AG08395 (cell line): Measurements from ENCODE around the gene DEFB108B.
A peak's percentile ranks its signal among the peaks of the same experiment; 100 is the strongest.
"Not testable (repeated sequence)": the region's sequence is repeated elsewhere in the genome, so short reads cannot be mapped to it uniquely, and the experiment has no call there.

ENCODE experiments used
- DNase-seq: peaks from one replicate; pipeline ENCODE4 v3.0.0; 2012; ENCODE audit warnings: mixed read lengths, low spot score

Gene DEFB108B, protein sequence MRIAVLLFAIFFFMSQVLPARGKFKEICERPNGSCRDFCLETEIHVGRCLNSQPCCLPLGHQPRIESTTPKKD

DNA sequence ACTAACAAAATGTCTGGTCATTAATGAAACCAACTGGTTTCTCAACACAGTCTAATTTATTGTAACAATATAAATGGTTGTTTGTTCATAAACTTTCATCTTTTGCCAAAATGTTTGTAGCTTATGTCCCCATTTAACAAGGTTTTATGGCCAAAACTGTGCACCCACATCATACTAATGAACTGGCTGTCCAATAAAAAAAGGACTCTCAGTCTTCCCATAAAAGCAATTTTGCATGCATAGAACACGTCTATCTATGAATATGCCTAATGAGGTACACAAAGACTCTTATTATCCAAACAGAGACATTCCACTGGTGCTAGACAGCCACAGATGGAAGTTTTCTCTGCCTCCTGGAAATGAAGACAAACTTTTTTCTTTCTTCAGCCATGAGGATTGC is at the start of gene DEFB108B:
Gene DEFB108B (plus strand): TSS at position 390 of the 400 bp plus-strand sequence. CDS start 0 bp downstream, at position 390.
- DNase-seq = not testable (repeated sequence)

DNA sequence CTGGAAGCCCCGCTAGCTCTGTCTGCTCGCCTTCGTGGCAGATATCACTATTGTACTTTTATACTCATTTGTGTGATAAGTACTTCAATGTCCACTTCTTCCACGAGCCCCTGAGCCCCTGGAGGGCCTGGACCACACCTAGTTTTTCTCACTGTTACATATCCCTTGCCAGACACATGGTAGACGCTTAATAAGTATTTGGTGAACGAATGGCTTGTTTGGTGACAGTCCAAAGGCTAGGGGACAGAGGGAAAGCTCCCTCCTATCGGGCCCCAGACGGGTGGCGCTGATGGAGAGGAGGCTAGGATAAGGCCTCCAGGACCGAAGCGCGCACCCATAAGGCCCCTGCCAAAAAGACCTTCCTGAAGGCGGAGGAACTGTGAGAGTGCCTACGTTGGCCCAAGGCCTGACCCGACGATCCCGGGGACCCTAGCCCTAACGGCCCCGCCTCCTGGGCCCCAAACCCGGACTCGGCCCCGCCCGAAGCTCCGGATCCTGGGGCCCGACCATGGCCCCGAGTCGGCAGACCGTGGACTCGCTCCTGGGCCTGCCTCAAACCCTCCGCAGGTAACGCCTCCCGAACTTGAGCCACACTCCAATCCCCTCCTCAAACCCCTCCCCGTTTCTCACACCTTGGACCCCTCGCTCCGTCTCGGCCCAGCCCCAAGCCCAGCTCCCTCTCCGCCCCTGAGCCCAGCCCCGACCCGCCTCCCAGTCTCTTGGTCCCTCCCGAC is 46.7 kb upstream of the DEFB108B start:
- DNase-seq = peak; percentile 69

DNA sequence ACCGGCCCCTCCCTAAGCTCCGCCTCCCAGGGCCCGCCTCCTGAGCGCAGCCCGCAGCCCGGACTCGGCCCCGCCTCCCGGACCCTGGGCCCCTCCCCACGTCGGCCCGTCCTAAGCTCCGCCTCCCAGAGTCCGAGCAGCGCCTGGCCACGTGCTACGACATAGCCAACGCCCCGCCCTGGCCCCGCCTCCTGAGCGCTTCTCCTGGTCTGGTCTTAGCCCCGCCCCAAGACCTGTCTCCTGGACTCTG is 46.2 kb upstream of the DEFB108B start:
- peak; percentile 94 for DNase-seq

DNA sequence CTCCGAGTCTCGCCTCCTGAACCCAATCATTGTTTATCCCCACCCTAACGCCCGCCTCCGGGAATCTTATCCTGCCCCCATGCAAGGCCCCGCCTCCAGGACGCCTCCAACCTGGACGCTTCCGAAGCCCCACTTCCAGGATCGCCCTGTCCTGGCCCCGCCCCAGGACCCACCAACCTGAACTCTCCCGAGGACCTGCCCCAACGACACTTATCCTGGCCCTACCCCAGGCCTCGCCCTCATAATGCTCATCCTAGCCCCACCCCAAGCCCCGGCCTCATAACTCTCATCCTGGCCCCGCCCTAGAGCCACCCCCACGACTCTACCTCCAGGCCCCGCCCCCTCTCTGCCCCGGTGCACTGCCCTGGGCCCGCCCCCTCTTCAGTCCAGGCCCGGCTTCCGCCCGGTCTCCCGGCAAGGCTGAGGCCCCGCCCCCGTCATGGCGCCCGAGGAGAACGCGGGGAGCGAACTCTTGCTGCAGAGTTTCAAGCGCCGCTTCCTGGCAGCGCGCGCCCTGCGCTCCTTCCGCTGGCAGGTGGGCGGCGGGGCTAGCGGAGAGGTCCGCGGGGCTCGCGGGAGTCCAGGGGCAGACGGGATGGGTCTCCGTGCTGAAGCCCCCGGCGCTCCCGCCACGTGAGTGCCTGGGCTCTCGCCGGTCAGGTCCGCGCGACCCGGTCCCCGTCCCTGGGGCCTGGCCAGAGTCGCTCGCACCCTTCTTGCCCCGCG is 45.7 kb upstream of the DEFB108B start:
- peak; percentile 80 for DNase-seq

DNA sequence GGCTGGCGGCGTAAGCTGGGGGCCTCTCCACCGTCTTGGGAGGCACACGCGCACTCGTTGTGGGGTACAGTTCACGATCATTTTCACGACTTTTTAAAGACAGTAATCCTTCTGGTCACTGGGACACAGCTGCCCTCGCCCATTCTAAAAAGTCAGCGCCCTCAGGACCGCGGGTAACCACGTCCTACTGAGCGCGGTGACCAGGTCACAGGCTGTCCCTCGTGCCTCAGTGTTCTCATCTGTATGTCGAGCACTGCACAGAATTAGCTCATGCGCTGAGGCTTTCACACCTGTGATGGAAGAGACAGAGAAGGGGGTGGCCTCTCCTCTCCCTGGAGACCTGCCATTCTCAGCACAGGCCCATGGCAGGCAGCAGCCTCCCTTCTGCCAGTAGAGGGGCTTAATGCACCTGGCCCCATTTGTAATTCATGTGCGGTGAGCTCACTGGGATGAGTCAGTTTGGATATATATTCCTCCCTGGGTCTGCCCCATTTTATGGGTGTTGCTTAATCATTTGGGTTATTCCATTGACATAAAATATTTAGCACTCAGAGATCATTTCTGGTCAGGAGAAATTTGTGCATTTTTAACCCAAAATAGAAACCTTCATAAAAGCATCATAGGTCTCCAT is 45.1 kb upstream of the DEFB108B start:
- not testable (repeated sequence) for DNase-seq

DNA sequence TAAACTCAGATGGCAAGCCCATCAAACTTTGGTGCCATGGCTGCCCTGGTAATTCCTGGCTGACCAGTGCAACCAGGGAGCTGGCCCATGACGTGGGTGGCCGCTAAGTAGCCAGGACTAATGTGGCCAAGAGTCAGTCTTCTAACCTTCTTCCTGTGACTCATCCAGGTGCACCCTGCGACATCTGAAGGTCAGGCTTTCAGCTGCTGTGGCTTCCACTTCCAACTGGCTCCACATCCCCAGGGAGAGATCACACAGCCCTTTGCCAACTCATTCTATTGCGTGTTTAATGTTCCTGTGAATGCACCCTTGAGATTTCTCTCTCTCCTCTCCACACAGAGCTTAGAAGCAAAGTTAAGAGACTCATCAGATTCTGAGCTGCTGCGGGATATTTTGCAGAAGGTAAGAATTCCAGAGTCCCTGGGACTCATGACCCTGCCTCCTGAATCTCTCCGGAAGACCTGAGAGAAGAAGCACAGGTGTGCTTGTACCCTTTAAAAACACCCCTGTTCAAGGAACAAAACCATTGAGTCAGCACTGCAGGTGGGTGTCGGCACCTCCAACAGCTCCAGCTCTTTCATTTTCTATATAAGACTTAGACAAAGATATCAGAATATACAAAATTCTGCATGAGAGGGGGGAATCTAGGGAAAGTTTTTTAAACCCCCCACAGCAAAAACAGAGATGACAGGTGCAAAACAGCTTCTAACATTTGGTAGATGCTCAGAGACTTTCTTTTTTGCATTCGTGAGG is 43.4 kb upstream of the DEFB108B start:
- not testable (repeated sequence) for DNase-seq

DNA sequence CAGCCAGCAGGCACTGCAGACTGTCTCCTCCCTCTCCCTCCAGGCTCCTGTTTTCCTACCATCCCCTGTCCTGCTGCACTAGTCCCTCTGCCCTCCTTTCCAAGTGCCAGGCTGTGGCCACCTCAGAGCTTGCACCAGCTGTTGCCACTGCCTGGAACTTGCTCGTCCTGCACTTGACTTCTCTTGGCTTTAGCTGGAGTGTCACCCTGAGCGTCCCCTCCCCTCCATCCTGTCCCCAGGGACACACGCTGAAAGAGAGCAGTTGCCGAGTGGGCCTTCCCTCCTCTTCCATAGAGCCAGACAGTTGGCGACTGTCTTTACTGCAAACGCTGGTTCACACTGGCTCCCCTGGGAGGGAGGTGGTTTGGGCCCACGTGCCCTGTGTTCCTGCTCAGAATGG is 41.9 kb upstream of the DEFB108B start:
- not testable (repeated sequence) for DNase-seq

DNA sequence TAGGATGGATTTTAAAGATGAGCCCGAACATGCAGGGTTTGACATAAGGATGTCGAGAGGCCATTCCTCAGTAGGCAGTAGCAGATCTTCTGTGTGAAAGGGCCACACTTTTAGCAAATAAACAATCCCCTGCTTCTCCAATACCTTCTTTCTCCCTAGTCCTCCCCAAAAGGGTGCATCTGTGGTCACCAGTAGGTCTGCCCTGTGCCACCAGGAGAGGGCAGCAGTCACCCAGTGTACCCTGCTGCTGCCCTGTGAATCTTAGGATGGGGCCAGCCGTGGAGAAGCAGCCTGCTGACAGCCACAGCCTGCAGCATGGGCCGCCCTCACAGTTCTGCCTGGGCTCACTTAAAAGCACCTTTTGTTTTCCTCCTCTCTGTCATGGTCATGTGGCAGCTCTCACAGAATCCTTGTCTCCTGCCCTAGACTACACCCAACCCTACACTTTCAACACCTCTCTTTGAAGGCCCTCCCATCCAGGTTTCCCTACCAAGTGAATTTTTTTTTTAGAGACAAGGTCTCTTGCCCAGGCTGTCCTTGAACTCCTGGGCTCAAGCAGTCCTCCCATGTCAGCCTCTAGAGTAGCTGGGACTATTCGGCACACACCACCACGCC is 40.3 kb upstream of the DEFB108B start:
- not testable (repeated sequence) for DNase-seq

DNA sequence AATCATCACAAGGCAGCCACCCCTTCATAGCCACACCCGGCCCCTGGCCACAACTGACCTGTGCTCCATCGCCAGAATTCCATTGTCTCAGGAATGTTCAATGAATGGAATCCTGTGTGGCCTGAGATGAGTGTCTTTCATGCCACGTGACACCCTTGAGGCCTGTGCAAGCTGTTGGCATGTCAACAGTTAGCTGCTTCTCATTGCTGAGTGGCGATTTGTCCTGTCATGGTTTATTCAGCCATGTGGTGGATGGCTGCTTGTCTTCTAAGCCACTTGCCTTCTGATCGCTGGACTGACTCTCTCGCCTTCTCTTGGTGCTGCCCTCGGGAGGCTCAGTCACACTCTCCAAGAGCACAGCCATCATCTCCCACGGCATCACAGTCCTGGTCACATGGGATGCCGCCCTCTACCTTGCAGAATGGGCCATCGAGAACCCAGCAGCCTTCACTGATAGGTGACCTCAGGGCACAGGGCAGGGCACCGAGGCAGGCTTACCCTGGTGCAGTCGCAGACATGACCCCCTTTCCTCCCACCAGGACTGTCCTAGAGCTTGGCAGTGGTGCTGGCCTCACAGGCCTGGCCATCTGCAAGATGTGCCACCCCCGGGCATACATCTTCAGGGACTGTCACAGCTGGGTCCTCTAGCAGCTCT is 38.5 kb upstream of the DEFB108B start:
- DNase-seq = peak; percentile 43

DNA sequence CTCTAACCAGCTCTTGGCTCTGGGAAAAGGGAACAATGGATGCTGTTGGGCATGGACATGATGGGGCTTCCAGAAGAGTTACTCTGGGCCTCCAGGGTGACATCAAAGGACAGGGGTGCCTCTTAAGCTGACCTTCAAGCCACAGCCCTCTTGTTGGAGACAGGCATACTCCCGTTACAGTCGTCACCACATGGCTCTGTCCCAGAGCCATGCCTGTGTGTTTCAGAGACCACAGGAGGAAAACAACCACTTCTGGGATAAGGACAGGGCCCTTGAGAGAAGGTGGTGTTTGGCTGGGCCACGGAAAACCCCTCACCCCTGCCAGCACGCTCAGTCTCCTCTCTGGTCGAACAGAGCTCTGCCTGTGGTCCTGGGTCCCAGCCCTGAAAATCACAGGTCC is 37.8 kb upstream of the DEFB108B start:
- DNase-seq = not testable (repeated sequence)

DNA sequence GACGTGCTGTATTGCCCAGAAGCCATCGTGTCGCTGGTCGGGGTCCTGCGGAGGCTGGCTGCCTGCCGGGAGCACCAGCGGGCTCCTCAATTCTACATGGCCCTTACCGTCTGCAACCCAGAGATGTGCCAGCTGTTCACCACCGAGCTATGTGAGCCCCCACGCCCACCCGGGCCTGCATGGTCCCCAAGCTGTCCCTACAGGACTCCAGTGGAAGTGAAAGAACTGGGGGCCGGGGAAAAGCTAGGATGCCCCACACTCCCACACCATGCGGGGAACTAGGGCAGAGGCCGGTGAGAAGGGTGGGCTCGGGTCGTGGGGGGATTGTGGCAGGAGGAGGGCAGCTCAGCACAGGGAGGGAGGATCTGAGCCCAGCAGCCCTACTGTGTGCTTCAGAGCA is 37.0 kb upstream of the DEFB108B start:
- not testable (repeated sequence) for DNase-seq

DNA sequence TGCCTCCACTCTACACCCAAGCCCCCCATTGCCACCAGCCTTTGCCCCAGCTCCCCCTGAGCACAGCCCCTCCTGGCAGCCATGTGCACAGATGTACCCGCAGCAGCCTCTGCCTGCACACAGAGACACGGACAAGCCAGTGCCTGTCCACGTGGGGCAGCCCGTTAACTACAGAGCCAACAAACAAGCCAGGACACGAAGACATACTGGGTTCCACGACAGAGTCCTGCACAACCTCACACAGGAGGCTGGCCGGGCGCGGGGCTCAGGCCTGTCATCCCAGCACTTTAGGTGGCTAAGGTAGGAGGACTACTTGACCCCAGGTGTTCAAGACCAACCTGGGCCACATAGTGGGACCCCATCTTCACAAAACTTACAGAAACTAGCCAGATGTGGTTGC is 36.2 kb upstream of the DEFB108B start:
- not testable (repeated sequence) for DNase-seq

DNA sequence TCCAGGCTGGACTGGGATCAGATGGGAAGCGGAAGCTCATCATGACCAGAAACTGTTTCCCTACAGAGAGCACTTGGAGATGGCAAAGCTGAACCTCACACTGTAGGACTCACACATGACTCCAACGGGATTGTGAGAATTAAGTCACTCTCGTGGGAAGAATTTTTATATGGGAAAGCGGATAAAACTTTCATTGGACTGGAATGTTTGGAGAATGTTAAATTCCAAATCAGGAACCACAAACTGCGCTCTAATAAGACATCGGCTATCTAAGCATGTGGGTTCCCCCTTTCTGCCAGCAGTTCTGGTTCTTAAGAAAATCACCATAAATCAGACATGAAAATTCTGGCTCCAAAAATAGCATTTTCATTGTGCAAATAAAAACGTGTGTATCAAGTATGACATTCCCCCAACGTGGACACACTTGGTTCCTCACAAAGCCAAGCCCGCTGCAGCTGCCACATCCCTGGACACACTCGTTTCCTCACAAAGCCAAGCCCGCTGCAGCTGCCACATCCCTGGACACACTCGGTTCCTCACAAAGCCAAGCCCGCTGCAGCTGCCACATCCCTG is 33.4 kb upstream of the DEFB108B start:
- DNase-seq = not testable (repeated sequence)

DNA sequence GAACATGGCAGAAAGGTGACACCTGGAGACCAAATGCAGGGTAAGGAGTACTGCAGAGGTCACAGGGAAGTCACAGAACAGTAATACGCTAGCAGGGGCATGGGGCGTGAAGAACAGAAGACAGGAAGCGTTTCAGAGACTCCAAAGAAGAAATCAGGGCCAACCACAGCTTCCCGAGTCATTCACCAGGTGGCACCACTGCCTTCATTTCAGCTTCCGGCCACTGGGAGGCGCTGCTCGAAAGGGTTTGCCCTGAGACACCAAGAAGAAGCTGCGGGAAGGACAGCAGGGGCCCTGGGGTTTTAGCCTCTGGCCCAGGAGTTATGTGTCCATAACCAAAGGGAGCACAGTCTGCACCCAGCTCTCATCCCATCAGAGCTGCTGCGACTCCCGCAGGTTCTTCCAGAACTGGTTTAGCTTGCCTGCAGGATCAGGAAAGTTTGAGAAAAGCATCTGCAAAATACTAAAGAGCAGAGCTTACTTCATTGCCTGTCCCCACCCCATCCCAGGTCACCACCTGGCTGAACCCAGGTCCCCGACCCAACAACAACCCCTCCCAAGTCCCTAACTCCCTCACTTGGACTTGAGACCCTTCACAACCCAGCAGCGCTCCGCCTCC is 32.6 kb upstream of the DEFB108B start:
- peak; percentile 34 for DNase-seq

DNA sequence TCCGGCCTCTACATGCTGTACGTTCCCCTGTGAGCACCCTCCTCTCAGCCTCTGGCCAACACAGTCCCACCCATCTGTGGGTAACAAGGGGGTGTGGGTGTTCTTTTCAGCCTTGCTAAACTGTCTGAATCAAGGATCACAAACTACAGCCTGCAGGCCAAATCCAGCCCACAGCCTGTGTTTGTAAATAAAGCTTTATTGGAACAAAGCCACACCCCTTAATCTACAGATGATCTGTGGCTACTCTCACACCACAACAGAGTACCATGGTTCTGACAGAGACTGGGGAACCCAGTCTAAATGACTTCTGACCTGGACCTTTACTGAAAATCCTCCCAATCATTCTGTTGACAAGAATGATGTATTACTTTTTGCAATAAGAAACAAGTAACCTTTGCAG is 32.0 kb upstream of the DEFB108B start:
- not testable (repeated sequence) for DNase-seq

DNA sequence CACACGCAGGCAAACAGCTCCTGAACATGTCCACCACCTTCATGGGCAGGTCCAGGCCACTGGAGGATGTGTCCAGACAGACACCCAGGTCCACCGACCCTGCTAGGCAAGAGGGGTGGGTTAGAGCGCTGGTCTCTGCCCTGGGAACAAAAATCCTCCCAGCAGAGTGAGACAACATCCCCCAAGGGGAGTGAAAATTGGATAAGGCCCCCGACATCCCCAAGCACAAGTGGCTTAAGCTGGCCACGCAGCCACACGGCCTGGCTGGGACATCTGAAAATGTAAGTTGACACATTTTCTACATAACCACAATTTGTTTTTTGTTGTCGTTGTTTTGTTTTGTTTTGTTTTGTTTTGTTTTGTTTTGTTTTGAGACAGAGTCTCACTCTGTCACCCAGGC is 30.1 kb upstream of the DEFB108B start:
- DNase-seq = not testable (repeated sequence)

DNA sequence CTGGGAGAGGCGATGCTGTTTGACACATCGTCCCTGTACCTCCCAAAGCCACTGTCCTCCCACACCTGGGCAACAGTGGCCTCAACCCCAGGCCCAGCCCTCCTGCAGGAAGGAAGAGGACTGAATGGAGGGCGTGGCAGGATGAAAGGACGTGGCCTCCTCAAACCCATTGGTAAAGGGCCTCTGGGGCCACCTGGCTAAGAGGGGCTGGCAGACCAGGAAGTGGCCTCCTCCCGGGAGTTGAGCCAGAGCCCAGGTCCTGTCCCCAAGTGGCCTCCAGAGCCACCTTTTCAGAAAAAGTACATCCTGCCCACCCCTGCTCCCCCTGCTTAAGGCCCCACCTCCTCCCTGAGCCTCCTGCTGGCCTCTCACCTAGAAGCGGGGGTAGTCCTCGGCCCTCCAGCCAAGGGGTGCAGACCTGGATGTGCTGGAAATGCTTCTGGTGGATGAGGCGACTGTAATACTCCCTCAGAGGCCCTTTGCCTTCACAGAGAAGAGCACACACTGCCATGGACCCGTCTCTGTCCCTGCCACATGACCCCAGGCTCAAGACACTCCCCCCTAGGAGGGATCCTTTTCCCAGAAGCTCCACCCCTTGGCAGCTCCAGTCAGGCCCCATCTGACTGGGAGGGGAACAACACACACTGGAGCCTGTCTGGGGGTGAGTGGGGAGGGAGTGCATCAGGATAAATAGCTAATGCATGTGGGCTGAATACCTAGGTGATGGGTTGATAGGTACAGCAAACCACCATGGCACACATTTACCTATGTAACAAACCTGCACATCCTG is 28.6 kb upstream of the DEFB108B start:
- DNase-seq = not testable (repeated sequence)

DNA sequence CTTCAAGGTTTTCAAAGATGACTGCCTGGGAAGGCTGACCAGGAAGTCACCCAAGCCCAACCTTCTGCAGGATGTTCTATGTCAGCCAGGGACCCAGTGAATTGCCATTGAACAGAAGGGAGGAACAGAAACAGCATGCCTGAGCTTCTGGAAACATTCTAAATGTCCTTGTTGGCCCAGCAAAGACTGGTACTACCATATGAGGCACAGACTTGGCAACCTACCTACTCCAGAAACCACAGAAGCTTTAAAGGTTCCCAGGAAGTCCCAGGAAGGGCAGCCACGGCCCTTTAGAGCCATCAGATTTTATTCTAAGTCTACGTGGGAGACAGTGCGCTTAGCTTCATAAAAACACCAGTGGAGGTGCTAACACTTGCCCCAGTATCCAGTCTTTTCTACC is 20.5 kb upstream of the DEFB108B start:
- DNase-seq = peak; percentile 10

DNA sequence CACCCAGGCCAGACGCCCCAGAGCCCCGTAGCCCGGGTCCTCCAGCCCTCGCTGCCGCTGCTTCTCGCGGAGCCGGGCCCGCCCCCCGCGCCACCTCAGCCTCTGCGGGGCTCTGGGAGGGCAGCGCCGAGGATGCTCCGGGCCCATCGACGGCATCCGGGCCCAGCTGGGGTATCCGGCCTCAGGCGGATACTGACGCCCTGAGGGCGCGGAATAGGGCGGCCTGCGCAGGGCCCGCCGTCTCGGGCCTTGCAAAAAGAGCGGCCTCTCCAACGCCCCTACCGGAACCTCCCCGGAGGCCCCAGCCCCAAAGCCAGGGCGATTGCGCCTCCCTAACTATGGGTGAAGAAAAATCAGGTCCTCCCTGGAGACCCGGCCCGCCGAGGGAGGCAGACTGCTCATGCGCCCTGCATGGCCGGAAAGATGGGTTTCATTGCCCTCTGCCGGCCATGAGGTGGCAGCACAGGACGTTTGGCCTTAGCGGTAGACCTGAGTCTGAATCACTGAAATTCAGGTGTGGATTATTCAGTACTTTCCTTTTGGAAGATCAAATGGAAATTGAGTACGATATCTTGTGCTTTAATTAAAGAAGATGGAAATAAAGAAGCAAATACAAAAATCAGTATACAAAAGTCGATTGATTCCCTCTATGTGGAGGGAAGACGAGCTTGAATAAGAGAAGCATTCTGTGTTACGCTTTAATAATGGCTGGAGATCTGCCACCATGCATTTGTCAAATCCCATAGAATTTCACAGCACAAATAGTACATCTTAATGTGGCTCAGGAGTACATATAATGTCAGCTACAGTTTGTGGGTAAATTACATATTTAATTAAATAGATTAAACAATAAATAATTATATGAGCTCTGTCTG is 19.3 kb upstream of the DEFB108B start:
- peak; percentile 77 for DNase-seq
